ENCODE measurements around the gene CPA3.

GRCh38 chr3:148828136-148828690, 36.9 kb upstream of the CPA3 start:
- no peak for TF ChIP-seq SMAD3 (CRISPR knock-in tag; IDR thresholded peaks at IDR 0.05)
- TF ChIP-seq, protein P1, sequence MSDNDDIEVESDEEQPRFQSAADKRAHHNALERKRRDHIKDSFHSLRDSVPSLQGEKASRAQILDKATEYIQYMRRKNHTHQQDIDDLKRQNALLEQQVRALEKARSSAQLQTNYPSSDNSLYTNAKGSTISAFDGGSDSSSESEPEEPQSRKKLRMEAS (IDR thresholded peaks at IDR 0.05), result no peak
- TF ChIP-seq STAT6 (CRISPR knock-in tag; IDR thresholded peaks at IDR 0.05; ENCODE audit: borderline replicate concordance), result no peak
- no peak for TF ChIP-seq TARDBP (CRISPR knock-in tag; IDR thresholded peaks at IDR 0.05)
- TF ChIP-seq, protein P2, sequence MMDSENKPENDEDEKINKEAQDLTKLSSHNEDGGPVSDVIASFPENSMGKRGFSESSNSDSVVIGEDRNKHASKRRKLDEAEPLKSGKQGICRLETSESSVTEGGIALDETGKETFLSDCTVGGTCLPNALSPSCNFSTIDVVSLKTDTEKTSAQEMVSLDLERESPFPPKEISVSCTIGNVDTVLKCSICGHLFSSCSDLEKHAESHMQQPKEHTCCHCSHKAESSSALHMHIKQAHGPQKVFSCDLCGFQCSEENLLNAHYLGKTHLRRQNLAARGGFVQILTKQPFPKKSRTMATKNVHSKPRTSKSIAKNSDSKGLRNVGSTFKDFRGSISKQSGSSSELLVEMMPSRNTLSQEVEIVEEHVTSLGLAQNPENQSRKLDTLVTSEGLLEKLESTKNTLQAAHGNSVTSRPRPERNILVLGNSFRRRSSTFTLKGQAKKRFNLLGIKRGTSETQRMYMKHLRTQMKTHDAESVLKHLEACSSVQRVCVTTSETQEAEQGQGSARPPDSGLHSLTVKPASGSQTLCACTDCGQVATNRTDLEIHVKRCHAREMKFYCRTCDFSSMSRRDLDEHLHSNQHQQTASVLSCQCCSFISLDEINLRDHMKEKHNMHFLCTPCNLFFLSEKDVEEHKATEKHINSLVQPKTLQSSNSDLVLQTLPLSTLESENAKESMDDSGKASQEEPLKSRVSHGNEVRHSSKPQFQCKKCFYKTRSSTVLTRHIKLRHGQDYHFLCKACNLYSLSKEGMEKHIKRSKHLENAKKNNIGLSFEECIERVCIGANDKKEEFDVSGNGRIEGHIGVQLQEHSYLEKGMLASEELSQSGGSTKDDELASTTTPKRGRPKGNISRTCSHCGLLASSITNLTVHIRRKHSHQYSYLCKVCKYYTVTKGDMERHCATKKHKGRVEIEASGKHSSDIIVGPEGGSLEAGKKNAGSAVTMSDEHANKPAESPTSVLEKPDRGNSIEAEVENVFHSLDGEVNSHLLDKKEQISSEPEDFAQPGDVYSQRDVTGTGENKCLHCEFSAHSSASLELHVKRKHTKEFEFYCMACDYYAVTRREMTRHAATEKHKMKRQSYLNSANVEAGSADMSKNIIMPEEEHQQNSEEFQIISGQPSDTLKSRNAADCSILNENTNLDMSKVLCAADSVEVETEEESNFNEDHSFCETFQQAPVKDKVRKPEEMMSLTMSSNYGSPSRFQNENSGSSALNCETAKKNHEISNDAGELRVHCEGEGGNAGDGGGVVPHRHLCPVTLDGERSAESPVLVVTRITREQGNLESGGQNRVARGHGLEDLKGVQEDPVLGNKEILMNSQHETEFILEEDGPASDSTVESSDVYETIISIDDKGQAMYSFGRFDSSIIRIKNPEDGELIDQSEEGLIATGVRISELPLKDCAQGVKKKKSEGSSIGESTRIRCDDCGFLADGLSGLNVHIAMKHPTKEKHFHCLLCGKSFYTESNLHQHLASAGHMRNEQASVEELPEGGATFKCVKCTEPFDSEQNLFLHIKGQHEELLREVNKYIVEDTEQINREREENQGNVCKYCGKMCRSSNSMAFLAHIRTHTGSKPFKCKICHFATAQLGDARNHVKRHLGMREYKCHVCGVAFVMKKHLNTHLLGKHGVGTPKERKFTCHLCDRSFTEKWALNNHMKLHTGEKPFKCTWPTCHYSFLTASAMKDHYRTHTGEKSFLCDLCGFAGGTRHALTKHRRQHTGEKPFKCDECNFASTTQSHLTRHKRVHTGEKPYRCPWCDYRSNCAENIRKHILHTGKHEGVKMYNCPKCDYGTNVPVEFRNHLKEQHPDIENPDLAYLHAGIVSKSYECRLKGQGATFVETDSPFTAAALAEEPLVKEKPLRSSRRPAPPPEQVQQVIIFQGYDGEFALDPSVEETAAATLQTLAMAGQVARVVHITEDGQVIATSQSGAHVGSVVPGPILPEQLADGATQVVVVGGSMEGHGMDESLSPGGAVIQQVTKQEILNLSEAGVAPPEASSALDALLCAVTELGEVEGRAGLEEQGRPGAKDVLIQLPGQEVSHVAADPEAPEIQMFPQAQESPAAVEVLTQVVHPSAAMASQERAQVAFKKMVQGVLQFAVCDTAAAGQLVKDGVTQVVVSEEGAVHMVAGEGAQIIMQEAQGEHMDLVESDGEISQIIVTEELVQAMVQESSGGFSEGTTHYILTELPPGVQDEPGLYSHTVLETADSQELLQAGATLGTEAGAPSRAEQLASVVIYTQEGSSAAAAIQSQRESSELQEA (CRISPR knock-in tag; IDR thresholded peaks at IDR 0.05; ENCODE audit: not compliant biosample characterization), result no peak
- TF ChIP-seq CREB1 (IDR thresholded peaks at IDR 0.05), result no peak
- no peak for TF ChIP-seq CREB1 (CRISPR knock-in tag; IDR thresholded peaks at IDR 0.05)
- TF ChIP-seq MIER3 (CRISPR knock-in tag; IDR thresholded peaks at IDR 0.05; ENCODE audit: borderline replicate concordance), result no peak
- TF ChIP-seq, protein P3, sequence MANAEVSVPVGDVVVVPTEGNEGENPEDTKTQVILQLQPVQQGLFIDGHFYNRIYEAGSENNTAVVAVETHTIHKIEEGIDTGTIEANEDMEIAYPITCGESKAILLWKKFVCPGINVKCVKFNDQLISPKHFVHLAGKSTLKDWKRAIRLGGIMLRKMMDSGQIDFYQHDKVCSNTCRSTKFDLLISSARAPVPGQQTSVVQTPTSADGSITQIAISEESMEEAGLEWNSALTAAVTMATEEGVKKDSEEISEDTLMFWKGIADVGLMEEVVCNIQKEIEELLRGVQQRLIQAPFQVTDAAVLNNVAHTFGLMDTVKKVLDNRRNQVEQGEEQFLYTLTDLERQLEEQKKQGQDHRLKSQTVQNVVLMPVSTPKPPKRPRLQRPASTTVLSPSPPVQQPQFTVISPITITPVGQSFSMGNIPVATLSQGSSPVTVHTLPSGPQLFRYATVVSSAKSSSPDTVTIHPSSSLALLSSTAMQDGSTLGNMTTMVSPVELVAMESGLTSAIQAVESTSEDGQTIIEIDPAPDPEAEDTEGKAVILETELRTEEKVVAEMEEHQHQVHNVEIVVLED (CRISPR knock-in tag; IDR thresholded peaks at IDR 0.05; ENCODE audit: borderline replicate concordance), result no peak
- no peak for TF ChIP-seq SMC3 (IDR thresholded peaks at IDR 0.05; ENCODE audit: low read length)
- no peak for TF ChIP-seq ELF3 (CRISPR knock-in tag; IDR thresholded peaks at IDR 0.05)
- TF ChIP-seq, protein P4, sequence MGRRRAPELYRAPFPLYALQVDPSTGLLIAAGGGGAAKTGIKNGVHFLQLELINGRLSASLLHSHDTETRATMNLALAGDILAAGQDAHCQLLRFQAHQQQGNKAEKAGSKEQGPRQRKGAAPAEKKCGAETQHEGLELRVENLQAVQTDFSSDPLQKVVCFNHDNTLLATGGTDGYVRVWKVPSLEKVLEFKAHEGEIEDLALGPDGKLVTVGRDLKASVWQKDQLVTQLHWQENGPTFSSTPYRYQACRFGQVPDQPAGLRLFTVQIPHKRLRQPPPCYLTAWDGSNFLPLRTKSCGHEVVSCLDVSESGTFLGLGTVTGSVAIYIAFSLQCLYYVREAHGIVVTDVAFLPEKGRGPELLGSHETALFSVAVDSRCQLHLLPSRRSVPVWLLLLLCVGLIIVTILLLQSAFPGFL (CRISPR knock-in tag; IDR thresholded peaks at IDR 0.05), result no peak
- no peak for TF ChIP-seq GLI4 (CRISPR knock-in tag; IDR thresholded peaks at IDR 0.05; ENCODE audit: borderline replicate concordance)

Data from HepG2 (cell line).